Measurements from ENCODE around the gene SOBP. TPM values are rescaled to one million over a fixed set of nuclear protein-coding genes. Genes with fewer than 3 reads are reported as not detected.

SOBP gene
- total and polyA plus RNA-seq, 2 experiments from 2014 or later, result 1.5 to 3.0 TPM

GRCh38 chr6:107589934-107590333 is 100.0 kb downstream of the SOBP start:
- Mint-ChIP-seq H3K27me3 (ENCODE audit: insufficient read depth, low read depth, poor library complexity) (peaks cover 3% of the 10 kb centered on the region), H3K27ac (no peak overlapping the region), H3K36me3 (ENCODE audit: low read depth) (no peaks in the 10 kb centered on the region), H3K4me3 (no peak overlapping the region), H3K4me1 (peaks cover 37% of the 10 kb centered on the region), H3K9me3 (no peaks in the 10 kb centered on the region)
- no peak overlapping the region for H3K4me3 ChIP-seq
- peaks cover 11% of the 10 kb centered on the region for H3K4me1 ChIP-seq (ENCODE audit: insufficient read depth)
- no peaks in the 10 kb centered on the region for H3F3A ChIP-seq (replicated peaks; ENCODE audit: low read depth)
- no peak overlapping the region for H2AFZ ChIP-seq
- no peaks in the 10 kb centered on the region for H3K9me2 ChIP-seq (ENCODE audit: insufficient read depth)
- TF ChIP-seq POLR2AphosphoS5 (IDR thresholded peaks at IDR 0.05; ENCODE audit: low read depth) (no peak), ETS1 (IDR thresholded peaks at IDR 0.05) (no peak), STAT1 (IDR thresholded peaks at IDR 0.05; ENCODE audit: unreplicated experiment) (no peak), NANOG (IDR thresholded peaks at IDR 0.05; ENCODE audit: borderline replicate concordance) (no peak), JUNB (IDR thresholded peaks at IDR 0.05; ENCODE audit: unreplicated experiment) (no peak), EZH2 (IDR thresholded peaks at IDR 0.05; ENCODE audit: low read depth, unreplicated experiment) (no peak), CTCF (conservative IDR thresholded peaks at IDR 0.05; ENCODE audit: low read depth in 2 of 2) (no peak), REST (IDR thresholded peaks at IDR 0.05; ENCODE audit: unreplicated experiment) (no peak), CREB1 (CRISPR knock-in tag; IDR thresholded peaks at IDR 0.05; ENCODE audit: low read depth) (no peak), ZNF114 (CRISPR knock-in tag; IDR thresholded peaks at IDR 0.05) (no peak), EZH2phosphoT487 (IDR thresholded peaks at IDR 0.05; ENCODE audit: unreplicated experiment) (no peak), ZNF462 (CRISPR knock-in tag; IDR thresholded peaks at IDR 0.05) (no peak)
- no peaks in the 10 kb centered on the region for H3K27me3 ChIP-seq (ENCODE audit: insufficient read depth)
- no peak overlapping the region for H3K27ac ChIP-seq (ENCODE audit: low read depth)
- H3K36me3 ChIP-seq (ENCODE audit: insufficient read depth), result no peaks in the 10 kb centered on the region
- no peak for DNase-seq (ENCODE audit: low spot score)
- no peaks in the 10 kb centered on the region for H4K20me1 ChIP-seq (replicated peaks; ENCODE audit: insufficient read depth)
- no peak overlapping the region for H3K4me2 ChIP-seq
- no peaks in the 10 kb centered on the region for H3K79me2 ChIP-seq (replicated peaks; ENCODE audit: insufficient read depth)
- no peak for ATAC-seq
